HCT116 (cell line): Measurements from ENCODE around the gene SLC26A9. TPM values are rescaled to one million over a fixed set of nuclear protein-coding genes. Genes with fewer than 3 reads are reported as not detected.
A peak's percentile ranks its signal among the peaks of the same experiment; 100 is the strongest.

ENCODE experiments used
- ATAC-seq: fragments of 200-7000 bp; cut with Tn5 transposase; 2 replicates; pipeline ENCODE4 v1.9.1; 2020; ENCODE audit warnings: mild to moderate bottlenecking, moderate library complexity
- BruUV-seq: library from RNA; stranded (reverse); fragments of 400-500 nt; replicated peaks from 2 replicates; lab custom pipeline; 2021; lab: Mats Ljungman, UMichigan
- CTCF ChIA-PET: fragments of 300-600 bp; sonication (Branson Sonifier 250); formaldehyde crosslinking; loops from one replicate; lab custom pipeline; 2021; ENCODE audit warnings: antibody characterized with exemption; lab: Charles Lee
- POLR2A ChIA-PET: fragments of 300-600, 350-600 bp; sonication (Branson Sonifier 250); formaldehyde crosslinking; loops from one replicate; lab custom pipeline; 2021; ENCODE audit warnings: antibody characterized with exemption; lab: Charles Lee
- RAD21 ChIA-PET, 2 experiments: fragments of 300-600 bp; sonication (Branson Sonifier 250); formaldehyde crosslinking; loops; one replicate each; lab custom pipeline; 2023; ENCODE audit warnings: low total read pairs in 2 of 2; ENCODE audit not compliant: uncharacterized antibody in 2 of 2, unreplicated experiment in 2 of 2, low non-redundant PET in 1 of 2; lab: Charles Lee
- DNase-seq: peaks from one replicate; pipeline ENCODE4 v3.0.0-alpha.2; 2010; ENCODE audit warnings: low read depth, low spot score
- H2AFZ ChIP-seq: fragments of 200-600 bp; shearing (Covaris generic), sonication (generic); 2 replicates; pipeline ENCODE4 v1.6.1; 2017; ENCODE audit warnings: low read depth, mixed run types, mixed read lengths, antibody characterized with exemption, low read length; ENCODE audit not compliant: poor library complexity, severe bottlenecking
- H3K27ac ChIP-seq: 2 replicates; pipeline ENCODE4 v1.5.1; 2012; ENCODE audit warnings: low read depth, low read length
- H3K27me3 ChIP-seq: fragments of 200-600 bp; sonication (generic); 2 replicates; pipeline ENCODE4 v1.6.1; 2016; ENCODE audit warnings: mixed run types, low read length, mixed read lengths; ENCODE audit not compliant: insufficient read depth
- H3K36me3 ChIP-seq, 2 experiments: fragments of 200-500 bp in 1 of 2; fragments of 200-600 bp in 1 of 2; sonication (Bioruptor generic) in 1 of 2; sonication (generic) in 1 of 2; 2 replicates each; pipeline versions ENCODE4 v1.5.1 to v1.6.1; 2014 to 2016; ENCODE audit warnings: low read length in 2 of 2, inconsistent platforms in 1 of 2, mixed read lengths in 1 of 2, mixed run types in 1 of 2; ENCODE audit not compliant: insufficient read depth in 2 of 2, control insufficient read depth in 1 of 2
- H3K4me1 ChIP-seq, 2 experiments: fragments of 200-600 bp in 1 of 2; sonication (generic) in 1 of 2; 2 replicates each; pipeline versions ENCODE4 v1.5.1 to v1.6.1; 2012 to 2017; ENCODE audit warnings: low read length in 2 of 2, inconsistent platforms in 1 of 2, mild to moderate bottlenecking in 1 of 2, mixed read lengths in 1 of 2, mixed run types in 1 of 2, moderate library complexity in 1 of 2; ENCODE audit not compliant: insufficient read depth in 2 of 2, control insufficient read depth in 1 of 2
- H3K4me2 ChIP-seq: fragments of 200-600 bp; sonication (generic); 2 replicates; pipeline ENCODE4 v1.6.1; 2017; ENCODE audit warnings: mixed run types, low read length, mixed read lengths
- H3K4me3 ChIP-seq, 2 experiments: fragments of 200-600 bp in 1 of 2; sonication (generic) in 1 of 2; replicated peaks in 1 of 2; 2 replicates each; pipeline ENCODE4 v1.5.1; 2011 to 2016; ENCODE audit warnings: low read length in 2 of 2, control low read depth in 1 of 2, low read depth in 1 of 2, mild to moderate bottlenecking in 1 of 2, mixed read lengths in 1 of 2, mixed run types in 1 of 2
- H3K79me2 ChIP-seq: fragments of 200-600 bp; sonication (generic); 2 replicates; pipeline ENCODE4 v1.6.1; 2017; ENCODE audit warnings: mild to moderate bottlenecking, mixed run types, low read length, moderate library complexity, mixed read lengths; ENCODE audit not compliant: insufficient read depth
- H3K9ac ChIP-seq: fragments of 200-600 bp; sonication (generic); 2 replicates; pipeline ENCODE4 v1.6.1; 2016; ENCODE audit warnings: low read length, mixed read lengths
- H3K9me2 ChIP-seq: fragments of 200-600 bp; sonication (generic), shearing (Covaris generic); 2 replicates; pipeline ENCODE4 v1.6.1; 2017; ENCODE audit warnings: mixed run types, mild to moderate bottlenecking, moderate library complexity; ENCODE audit not compliant: insufficient read depth
- H3K9me3 ChIP-seq, 2 experiments: fragments of 200-500 bp in 1 of 2; fragments of 200-600 bp in 1 of 2; sonication (Bioruptor generic) in 1 of 2; sonication (generic) in 1 of 2; 2 replicates each; pipeline ENCODE4 v1.6.1; 2014 to 2017; ENCODE audit warnings: low read length in 2 of 2, mixed read lengths in 2 of 2, inconsistent platforms in 1 of 2, low read depth in 1 of 2, mild to moderate bottlenecking in 1 of 2, mixed run types in 1 of 2, moderate library complexity in 1 of 2; ENCODE audit not compliant: control insufficient read depth in 1 of 2, insufficient read depth in 1 of 2
- H4K20me1 ChIP-seq: fragments of 200-600 bp; sonication (generic), shearing (Covaris generic); 2 replicates; pipeline ENCODE4 v1.6.1; 2017; ENCODE audit warnings: mixed run types, mild to moderate bottlenecking, moderate library complexity; ENCODE audit not compliant: insufficient read depth
- EGR1 ChIP-seq: IDR thresholded peaks from 2 replicates; pipeline ENCODE4 v1.6.1; 2012; ENCODE audit warnings: low read depth
- FOSL1 ChIP-seq: IDR thresholded peaks from 2 replicates; pipeline ENCODE4 v1.6.1; 2012; ENCODE audit warnings: low read depth
- REST ChIP-seq: IDR thresholded peaks from 2 replicates; pipeline ENCODE4 v1.6.1; 2012; ENCODE audit warnings: low read depth
- ZFX ChIP-seq: fragments of 450-650 bp; IDR thresholded peaks from 2 replicates; pipeline ENCODE4 v1.6.1; 2017
- intact Hi-C: fragments of 100-400 bp; cut with micrococcal nuclease; formaldehyde crosslinking; loops from 2 replicates; pipeline ENCODE4 v1.10.0; 2022
- total RNA-seq: library from RNA; stranded (reverse); gene quantifications from one replicate; pipeline ENCODE4 v1.2.1, GENCODE V29; 2021; ENCODE audit not compliant: unreplicated experiment

SLC26A9 gene
- total RNA-seq, 1 experiment from 2014 or later = not detected

DNA sequence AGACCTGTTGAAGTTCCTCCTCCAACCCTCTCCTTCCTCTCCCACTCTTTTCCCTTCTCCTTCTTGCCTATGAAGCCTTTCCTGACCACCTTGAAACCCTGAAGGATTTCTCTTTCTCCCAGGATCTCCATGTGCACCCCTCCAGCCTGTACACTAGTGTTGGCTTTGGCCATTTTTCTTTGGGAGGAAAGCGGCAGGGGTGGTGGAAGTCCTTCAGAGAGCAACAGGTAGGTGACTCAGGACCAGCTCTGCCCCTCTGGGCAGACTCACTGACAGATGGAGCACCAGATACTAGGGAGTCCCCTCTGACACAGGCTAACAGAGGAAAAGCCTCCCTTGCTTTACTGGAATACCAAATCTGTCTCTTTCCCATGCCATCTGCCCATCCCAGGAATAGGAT lies 4.6 kb downstream of the SLC26A9 start (continued):
- no peak for TF ChIP-seq ZFX
- TF ChIP-seq EGR1 = no peak

GRCh38 chr1:205936846-205937586 lies 6.2 kb downstream of the SLC26A9 start:
- Histone ChIP-seq H4K20me1 (no peaks in the 10 kb centered on the region), H3K27ac (no peak overlapping the region), H3K4me3 (no peak overlapping the region), H3K4me1 (peaks cover 12 to 37% of the 10 kb centered on the region in 2 experiments), H3K9me3 (no peaks in the 10 kb centered on the region), H3K27me3 (no peaks in the 10 kb centered on the region), H3K9ac (no peak overlapping the region)
- DNase-seq = no peak
- ChIA-PET CTCF (no interaction called here), POLR2A (no interaction called here)
- intact Hi-C loops = no loop called here
- TF ChIP-seq FOSL1 (0 out of 2 replicates have a peak, but pooled peaks have one; percentile 28), REST (no peak)
- TF ChIP-seq, all 23 proteins: peak for 1
- H2AFZ ChIP-seq = no peak overlapping the region
- BruUV-seq = no TSS peak
- RAD21 ChIA-PET = no interaction called here
- ATAC-seq = peak; percentile 38; the same call in 1 of the 2 replicates
- H3K9me2 ChIP-seq = no peaks in the 10 kb centered on the region
- H3K36me3 ChIP-seq = no peaks in the 10 kb centered on the region
- no peaks in the 10 kb centered on the region for H3K79me2 ChIP-seq
- peak overlapping the region; percentile 31 for H3K4me2 ChIP-seq
